Ammon's horn (tissue), 1 donor: Measurements from ENCODE around the gene CLHC1.
"Not testable (repeated sequence)": the region's sequence is repeated elsewhere in the genome, so short reads cannot be mapped to it uniquely, and the experiment has no call there.

Experiments
- DNase-seq: peaks from one replicate; pipeline ENCODE4 v3.0.0-alpha.2; 2016; ENCODE audit warnings: low spot score

Gene CLHC1

DNA sequence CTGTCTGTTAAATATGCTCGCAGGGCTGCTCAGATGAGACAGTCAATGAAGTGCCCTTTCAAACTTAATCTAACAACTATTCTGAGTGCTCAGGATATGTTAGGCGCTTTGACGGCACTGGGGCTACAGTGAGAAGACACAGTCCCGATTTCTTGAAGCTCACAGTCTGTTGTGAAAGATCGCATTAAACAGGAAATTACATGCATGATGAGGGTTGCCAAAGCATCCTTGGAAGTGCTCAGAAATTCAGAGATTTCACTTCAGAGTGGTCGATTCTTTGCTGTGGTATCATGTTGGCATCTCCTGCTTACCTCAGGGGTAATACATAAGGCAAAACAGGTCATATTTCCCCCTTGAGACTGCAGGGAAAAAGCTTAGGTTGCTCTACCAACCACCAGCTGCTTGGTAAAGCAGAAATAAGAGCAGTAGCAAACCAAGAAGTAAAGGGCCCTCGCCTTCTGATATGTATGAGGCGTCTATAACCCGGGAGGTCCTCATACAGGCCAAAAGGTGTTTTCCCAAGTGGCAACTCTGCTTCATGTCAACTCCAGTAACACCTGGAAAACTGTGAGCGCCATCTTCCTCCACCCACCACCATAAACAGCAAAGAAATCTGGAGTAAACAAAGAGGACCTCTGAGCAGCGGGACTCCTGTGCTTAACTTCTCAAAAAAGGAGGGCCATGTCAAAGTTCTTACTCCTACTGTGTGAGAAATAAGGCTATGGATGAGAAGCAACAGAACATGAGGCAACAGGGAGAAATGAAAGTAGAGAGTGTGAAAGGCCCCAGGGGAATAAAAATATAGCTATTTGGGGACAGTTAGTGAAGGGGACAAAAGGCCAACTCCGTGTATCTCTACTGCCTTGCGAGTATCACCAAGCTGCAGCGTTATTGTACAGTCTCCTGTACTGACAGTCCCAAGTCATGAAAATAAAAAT is 79.3 kb downstream of the CLHC1 start:
- no peak for DNase-seq

DNA sequence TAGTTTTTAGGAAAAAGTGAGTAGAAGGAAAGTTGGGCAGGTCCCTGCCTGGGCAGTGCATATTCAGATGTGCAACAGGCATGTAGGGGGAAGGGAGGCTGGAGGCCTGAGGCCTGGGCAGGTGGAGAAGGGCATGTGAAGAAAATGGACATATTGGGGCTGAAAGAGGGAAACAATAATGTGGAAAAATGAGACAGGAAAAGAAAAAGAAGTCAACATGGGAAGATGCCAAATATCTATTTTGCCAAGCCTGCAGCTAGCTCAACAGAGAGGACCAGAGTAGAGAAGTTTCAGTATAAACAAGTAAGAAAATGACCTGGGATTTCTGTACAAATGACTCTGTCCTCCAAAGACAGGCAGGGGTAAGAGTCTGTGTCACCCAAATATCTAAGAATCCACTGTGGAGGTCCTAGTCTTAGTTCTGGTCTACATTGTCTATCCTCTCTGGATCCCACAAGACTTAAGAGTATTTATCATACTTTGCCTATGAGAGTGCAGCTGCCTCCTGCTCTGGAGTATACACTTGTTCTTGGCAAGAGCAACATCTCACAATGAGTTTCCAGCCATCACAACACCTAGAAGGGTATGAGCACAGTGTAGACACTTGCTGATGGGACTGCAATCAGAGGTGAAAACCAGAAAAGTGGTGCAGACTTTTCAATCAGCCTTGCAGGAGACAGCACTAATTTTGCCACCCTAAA is 80.2 kb downstream of the CLHC1 start:
- DNase-seq: no peak

DNA sequence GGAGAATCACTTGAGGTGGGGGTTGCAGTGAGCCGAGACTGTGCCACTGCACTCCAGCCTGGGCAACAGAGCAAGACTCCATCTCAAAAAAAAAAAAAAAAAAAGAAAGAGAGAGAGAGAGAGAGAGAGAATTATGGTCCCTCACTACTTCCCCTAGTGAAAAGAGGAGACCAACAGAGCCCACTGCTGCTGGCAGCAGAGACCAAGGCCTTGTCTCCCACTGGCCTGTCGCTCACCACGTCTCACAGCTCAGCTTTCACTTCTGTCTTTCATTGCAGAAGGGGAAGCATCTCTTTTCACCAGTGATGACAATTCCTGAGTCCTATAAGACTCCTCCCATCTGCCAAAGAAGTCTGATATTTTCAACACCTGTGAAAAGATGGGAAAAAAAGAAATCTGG is 81.3 kb downstream of the CLHC1 start:
- no peak for DNase-seq

DNA sequence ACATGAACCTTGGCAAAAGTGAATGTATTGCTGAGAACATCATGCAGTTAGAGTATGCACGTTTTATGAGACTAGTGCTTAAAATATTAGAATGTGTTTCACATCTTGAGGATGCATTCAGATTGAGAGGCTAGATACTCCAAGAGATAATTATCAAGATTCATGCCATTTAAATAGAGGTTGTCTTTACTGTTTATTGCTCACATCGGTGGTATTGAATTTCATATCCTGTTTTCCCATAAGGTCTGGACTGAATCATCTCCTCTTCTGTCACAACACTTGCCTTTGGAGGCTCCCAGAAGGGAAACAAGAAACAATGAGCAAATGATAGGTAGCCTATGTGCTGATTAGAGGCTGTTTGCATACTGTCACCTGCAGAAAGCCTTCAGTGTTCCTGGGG is 83.8 kb downstream of the CLHC1 start:
- no peak for DNase-seq

DNA sequence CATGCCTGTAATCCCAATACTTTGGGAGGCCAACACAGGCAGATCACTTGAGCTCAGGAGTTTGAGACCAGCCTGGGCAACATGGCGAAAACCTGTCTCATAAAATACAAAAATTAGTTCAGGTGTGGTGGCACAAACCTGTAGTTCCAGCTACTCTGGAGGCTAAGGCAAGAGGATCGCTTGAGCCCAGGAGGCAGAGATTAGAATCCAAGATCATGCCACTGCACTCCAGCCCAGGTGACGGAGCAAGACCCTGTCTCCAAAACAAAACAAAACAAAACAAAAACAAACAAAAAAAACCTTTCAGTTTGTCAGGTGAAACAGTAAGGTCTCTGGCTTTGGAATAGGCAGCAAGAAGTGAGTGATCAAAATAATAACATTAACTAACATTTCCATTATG is 84.6 kb downstream of the CLHC1 start:
- DNase-seq: no peak

DNA sequence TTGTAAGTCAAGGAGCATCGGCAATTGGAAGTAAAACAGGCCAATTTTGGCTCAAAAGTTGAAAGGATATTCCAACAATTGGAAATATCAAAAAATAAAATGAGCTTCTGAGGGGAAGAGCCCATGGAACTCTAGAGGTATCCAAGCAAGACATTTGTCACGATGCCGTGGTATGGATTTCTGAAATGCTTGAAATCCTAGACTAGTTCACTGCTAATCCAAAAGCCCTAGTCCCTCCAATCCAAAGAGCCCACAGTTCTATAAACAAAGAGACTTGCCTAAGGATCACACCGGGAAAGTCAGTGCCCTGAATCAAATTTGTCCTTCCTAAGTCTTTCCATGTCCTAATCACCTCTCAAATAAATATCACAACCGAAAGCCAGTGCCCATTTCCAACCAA is 85.1 kb downstream of the CLHC1 start:
- DNase-seq: no peak

DNA sequence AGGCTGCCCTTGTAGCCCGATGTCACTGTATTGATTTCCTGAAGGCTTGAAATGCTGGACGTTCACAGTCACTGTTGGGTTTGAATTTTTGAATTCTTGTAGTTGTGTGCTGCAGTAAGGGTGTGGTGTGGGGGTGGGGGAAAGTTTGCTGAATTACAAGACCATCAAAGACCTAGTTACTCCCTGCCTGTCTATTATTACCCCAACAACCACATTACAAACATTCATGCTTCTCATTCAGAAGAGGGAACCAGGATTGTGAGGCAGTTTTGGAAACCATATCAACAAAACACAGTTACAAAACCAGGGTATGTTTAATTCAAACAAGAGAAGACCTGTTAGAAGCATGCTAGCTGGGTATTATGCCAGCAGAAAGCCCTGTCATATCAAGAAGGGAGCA is 85.8 kb downstream of the CLHC1 start:
- no peak for DNase-seq

DNA sequence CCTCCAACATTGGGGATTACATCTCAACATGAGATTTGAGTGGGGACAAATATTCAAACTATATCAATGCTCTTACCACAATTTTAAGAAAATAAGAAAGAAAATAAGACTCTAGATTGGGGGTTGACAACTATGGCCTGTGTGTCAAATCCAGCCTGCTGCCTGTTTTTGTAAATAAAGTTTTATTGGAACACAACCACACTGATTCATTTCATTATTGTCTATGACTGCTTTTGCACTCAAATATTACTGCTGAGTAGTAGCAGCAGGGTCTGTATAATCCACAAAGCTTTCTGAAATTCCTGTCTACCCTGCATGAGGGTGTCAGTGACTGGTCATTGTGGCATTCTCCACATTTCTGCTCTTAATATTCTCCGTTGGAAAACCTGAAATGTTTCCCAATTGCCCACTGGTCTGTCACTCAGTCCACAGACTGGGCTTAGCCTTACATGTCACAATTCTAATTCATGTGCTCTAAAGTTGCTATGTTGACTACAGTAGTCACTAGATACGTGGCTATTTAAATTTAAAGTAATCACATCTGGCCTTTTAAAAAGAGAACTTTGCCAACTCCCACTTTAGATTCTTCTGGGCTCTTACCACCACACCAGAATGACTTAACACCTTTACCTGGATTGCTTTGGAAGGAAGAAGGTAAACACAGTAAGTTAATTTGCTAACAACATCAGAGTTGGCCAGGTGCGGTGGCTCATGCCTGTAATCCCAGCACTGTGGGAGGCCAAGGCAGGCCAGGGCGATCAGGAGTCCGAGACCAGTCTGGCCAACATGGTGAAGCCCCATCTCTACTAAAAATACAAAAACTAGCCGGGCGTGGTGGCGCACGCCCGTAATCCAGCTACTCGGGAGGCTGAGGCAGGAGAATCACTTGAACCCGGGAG is 86.9 kb downstream of the CLHC1 start:
- no peak for DNase-seq

DNA sequence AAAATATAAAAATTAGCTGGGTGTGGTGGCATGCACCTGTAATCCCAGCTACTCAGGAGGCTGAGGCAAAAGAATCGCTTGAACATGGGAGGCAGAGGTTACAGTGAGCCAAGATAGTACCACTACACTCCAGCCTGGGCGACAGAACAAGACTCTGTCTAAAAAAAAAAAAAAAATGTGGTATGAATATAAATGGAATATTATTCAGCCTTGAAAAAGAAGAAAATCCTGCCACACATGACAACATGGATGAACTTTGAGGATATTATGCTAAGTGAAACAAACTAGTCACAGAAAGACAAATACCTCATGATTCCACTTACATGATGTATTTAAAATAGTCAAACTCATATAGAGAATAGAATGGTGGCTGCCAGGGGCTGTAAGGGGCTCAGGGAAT is 88.4 kb downstream of the CLHC1 start:
- DNase-seq: not testable (repeated sequence)

DNA sequence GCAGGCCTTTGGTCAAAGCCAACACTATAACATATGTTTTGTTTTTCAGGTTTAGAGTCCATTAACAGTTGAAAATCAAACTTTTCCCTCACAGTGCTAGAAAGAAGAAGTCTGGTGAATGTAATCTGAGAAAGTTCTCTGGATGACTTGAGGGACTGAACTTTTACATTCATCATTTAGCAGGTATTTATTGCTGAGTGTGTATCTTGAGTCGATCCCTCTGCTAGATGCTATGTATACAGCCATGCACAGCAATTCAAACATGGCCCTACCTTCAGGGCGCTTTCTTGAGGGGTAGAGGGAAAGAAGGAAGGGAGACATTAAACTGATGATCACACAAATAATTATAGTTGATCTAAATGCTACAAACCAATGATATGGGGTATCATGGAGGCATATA is 89.6 kb downstream of the CLHC1 start:
- no peak for DNase-seq

DNA sequence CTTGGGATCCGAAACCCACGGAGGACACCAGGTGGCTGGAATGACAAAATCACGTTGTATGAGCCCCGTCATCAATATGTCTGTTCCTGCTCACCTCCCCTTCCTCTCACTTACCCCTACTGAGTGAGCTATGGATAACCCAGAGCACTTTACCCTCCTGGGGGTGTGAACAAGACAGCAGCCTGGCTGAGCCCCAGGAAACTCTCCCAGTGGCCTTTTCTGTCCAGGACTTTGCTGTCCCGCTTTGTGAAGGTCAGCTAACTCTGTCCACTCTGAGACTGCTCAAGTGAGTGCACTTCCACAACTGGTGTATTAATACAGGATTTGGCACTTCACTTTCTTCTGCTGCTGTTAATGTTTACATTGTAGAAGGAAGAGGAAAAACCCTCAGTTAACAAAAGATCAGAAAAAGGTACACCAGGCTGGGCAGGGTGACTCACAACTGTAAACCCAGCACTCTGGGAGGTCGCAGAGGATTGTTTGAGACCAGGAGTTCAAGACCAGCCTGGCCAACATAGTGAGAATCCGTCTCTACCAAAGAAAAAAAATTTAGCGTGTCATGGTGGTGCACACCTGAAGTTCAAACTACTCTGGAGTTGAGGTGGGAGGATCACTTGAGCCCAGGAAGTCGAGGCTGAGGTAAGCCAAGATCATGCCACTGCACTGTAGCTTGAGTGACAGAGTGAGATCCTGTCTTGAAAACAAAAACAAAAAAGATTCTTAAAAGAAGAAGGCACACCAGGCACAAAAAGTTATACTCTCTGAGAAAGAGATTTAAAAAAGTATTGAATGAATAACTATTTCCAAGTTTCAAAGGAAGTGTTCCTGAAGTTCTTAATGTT is 90.3 kb downstream of the CLHC1 start:
- DNase-seq: no peak

DNA sequence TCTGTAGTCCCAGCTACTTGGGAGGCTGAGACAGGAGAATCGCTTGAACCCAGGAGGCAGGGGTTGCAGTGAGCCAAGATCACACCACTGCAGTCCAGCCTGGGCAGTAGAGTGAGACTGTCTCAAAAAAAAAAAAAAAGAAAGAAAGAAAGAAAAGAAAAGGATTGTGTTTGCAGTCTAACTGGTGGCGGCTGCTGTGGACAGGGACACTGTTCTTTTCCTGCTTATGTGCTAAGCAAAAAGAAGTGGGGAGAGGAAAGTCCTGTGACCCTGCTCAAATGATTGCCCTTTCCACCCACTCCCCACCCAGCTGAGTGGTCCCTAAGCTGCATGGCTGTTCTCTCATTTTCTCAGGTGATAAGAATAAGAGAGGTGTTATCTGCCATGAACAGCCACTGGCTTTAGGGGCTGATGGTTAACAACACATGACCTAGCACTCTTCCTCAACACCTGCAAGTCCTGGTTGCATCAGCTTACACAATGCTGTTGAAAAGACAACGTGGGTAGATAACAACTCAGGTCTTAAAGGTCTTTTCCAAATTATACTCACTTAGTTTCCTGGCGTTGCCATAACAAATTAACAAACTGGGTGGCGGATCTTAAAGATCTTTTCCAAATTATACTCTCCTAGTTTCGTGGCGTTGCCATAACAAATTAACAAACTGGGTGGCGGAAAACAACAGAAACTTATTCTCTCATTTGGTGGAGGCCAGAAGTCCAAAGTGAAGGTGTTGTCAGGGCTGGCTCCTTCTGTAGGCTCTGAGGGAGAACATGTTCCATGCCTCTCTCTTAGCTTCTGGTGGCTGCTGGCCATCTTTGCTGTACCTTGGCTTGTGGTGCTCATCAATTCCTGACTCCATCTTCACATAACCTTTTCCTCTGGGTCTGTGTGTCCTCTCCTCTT is 91.5 kb downstream of the CLHC1 start:
- no peak for DNase-seq

DNA sequence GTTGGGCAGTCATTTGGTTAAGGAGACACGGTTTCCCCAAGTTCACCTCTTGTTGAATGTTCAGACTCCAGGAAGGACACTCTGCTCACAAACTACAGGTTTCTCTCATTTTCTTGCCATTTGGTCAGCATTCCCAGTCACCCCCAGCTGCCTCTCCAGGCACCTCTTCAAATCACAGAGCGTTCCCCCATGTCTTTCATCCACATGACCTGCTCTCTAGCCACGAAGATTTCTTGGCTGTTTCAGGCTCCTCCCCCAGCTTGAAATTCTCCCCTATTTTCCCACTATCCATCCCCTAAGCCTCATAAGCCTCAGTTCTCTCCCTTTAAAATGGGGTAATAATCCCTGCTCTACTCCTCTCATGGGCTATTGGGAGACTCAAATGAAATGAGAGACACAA is 92.8 kb downstream of the CLHC1 start:
- DNase-seq: no peak

DNA sequence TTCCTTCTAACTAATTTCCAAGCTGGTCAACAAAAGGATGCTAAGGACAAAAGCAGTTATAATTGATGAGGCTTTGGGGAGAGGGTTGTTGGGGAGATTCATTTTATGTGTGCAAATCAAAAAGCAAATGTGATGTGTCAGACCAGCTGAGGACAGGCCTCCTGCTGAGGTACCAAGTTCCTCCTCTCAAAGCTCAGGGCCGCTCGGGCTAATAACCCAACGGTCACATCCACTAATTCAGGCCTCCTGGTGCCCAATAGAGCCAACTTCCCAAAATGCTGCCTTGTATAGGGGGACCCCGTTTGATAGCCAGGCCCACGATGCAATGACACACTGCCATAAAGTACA is 93.2 kb downstream of the CLHC1 start:
- no peak for DNase-seq

DNA sequence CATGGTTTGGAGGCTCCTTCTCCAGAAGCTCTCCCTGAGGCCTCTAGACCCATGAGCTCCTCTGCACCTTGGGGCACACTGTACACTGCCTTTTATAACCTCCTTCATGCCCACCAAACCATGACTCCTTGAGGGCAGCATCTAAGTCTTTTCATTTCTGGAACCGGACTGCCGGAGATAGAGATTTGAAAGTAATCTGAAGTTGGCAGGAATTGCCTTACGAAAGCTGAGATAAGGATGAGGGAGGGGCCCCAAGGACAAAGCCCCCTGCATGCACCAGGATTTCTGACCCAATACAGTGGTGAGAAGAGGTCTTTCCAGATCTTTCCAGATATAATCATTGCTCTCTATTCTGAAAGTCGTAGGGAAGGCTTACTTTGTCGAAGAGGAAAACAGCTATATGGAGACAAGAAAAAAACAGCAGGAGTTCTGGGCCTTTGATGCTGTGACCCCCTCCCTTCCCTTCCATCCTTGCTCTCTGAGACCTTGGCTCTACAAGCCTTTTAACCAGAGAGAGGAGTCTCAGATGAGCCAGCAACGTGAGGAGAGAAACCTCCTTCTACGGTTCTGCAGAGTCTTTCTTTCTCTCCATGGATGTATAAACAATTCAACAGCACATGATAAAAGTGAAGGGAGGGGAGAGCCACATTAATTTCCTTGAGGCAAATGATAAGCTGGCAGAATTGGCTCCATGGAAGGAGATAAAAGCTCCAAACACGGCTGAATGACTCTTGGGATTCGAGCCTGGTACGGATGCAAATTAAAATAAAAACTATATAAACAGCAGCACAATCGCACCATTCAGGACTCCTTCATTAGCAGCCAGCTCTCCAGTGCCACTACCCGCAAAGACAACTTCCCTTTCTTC is 93.8 kb downstream of the CLHC1 start:
- DNase-seq: peak; percentile 90

DNA sequence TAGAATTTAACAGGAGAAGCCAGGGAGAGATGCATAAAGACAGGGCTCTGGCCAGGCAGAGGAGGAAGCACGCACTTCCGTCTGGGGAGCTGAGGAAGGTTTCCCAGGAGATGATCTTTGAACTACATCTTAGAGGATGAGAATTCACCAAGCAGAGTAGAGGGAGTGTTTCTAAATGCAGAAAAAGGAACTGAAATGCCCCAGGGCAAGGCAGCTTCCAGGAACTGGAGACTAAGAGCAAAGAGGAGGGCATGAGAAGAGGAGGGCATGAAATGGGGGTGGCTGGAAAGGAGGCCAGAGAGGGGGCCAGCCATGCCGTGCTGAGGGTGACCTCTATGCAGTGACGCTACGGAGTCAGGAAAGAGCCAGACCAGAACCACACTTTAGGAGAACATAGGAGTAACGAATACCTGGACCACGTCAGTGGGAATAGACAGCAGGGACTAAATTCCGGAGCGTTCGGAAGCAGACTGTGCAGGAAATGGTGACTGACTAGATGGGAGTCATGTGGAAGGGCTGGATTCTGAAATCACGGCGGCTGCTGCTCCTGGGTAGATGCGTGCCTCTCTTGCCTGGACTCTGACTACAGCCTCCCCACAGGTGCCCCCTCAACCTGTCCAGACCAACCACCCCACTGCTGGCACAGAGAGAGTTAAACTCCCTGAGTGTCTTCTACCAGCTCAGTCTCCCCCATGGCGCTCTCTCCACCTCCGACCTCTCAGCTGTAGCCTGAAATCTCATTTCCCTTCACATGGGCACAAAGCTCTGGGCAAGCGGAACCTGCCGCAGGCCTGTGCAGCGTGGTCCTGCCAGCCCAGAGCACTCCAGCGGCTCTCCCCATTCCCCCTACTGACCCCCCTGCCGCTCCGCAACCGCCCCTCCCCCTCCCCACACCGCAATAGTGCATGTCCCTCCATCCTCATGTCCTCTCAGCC is 94.8 kb downstream of the CLHC1 start:
- DNase-seq: peak; percentile 79

DNA sequence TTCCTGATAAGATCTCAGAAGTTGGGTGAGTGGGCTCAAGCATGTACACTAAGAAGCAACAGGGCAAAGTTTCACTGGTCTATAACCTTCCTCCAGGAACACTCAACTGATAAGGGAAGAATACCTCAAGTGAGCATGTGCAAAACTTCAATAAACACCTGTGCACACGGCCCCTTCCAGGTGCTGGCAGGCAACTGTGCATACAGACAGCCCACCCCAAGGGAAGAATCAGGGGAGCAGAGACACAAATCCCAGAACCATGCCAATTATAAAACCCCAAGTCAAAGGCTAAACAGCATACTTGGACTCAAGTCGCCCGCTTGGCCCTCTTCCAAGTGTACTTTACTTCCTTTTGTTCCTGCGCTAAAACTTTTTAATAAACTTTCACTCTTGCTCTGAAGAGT is 96.0 kb downstream of the CLHC1 start:
- no peak for DNase-seq

DNA sequence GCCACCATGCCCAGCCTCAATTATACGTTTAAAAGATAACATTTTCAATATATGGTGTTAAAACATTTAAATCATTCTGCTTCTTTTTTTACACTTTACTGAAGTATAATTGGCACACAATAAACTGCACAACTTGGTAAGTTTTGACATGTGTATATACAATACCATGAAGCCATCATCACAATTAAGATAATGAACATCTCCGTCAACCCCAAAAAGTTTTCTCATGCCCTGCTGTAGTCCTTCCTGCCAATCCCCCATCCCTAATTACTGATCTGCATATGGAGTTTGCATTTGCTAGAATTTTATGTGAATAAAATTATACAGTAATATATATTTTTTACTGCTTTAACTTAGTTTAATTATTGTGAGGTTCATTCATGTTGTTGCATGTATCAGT is 96.6 kb downstream of the CLHC1 start:
- no peak for DNase-seq
